HG03571 (cell line): Measurements from ENCODE around the gene TNFAIP8L3.
"Not testable (repeated sequence)": the region's sequence is repeated elsewhere in the genome, so short reads cannot be mapped to it uniquely, and the experiment has no call there.

Source experiments
- ATAC-seq: cut with Tn5 transposase; IDR thresholded peaks from one replicate; pipeline ENCODE4 v1.9.1; 2021; ENCODE audit not compliant: unreplicated experiment

TNFAIP8L3 gene

GRCh38 chr15:51062736-51063135, 32.0 kb downstream of the TNFAIP8L3 start:
- no peak for ATAC-seq

DNA sequence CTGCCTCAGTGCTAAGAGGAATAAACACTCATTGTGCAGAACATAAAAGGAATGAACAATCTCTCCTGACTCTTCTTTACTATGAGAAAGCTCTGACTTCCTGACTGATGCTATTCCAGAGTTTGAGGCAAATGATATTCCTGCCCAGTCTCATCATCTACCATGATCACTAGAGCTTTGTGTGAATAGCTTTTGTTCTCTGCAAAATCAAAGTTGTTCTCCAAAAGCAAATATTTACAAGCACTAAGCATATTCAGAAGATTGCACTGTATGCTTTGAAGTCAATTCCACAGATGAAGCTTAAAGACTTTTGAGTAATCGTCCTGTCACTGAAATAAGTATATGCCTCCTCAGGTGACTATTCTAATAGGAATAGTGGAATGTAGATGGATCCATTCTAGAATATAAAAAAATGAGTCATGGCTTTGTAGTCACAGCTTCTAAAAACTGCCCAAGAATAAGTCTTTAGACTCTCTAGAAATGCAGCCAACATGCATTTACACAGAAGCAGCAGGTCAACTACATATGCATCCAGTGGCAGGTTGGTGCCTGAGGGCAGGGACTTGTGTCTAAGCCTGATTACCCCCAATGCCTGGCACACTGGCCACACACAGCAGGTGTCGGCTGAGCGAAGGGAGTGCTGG, 34.6 kb downstream of the TNFAIP8L3 start:
- ATAC-seq, result no peak

DNA sequence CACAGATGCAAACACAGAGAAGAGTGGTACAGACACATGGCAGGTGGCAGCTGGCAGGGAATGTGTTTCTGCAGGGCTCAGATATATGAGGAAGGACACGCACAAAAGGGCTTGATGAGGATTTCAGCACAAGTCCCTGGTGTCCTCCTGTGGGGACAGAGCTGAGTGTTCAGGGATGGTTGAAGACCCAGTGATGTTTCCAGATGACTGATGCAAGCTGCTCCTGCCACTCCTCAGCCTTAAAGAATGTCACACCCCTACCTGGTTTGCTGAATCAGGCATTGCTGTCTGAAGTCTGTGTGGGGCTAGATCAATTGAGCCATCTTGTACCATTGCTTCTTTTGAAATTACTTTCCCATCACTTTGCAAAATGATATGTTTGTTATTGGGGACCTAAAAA, 40.2 kb downstream of the TNFAIP8L3 start:
- ATAC-seq, result no peak

GRCh38 chr15:51053571-51053970, 41.1 kb downstream of the TNFAIP8L3 start:
- ATAC-seq, result no peak

GRCh38 chr15:51051776-51052175, 42.9 kb downstream of the TNFAIP8L3 start:
- no peak for ATAC-seq

DNA sequence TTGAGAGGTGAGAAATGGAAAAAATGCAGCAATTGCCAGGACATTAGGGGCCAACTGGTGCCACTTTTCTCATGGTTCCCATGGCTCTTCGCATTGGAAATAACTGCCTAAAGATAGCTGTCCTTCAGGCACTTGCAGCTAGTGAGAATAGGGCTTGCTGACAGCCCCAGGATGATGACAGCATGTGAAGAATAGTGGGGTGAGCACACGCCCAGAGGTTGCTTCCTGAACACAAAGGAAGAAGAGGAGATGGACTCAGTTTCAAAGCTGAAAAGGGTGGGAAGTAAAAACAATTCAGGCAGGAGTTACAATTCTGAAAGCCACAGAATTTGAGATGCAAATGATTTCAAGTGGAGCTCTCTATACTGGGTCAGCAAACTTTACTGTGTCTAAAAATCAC, 45.6 kb downstream of the TNFAIP8L3 start:
- no peak for ATAC-seq

DNA sequence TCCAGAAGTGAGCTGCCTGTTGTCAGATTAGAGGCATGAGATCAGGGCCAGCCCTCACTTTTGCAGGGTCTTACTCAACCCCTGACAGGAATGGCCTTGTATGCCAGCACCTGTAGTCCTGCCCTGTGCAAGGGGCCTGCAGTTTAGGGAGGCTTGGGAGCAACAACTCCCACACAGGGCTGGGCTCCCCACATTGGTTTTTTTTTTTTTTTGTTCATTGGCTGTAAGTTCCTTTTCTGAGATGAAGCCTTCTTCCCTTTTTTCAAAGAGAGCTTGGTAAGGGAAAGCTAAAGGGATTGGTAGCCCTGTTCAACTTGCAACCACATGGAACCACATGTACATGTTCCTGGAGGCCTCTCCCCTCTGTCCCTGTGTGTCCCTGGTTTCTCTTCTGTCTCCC, 46.4 kb downstream of the TNFAIP8L3 start:
- no peak for ATAC-seq

- no peak for ATAC-seq
Measured at GRCh38 chr15:51046799-51047449, 47.8 kb downstream of the TNFAIP8L3 start.

DNA sequence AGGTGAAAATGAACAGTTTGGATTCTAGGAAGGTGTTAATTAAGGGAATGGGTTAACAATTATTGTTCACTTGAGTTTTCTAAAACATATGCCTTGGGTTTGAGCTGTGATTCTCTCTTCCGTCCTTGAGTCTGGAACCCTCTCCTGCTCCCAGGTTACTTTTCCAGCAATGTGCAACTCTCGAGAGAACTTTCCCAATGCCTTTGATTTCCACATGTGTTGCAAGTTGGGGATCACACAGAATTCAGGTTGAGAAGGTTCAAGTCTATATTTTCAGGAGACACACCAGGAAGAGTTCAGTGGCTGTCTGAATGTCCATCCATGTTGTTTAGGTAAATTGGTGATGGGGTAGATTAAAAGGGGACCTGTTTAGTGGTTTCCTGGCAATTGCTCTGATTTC, 48.7 kb downstream of the TNFAIP8L3 start:
- no peak for ATAC-seq

- no peak for ATAC-seq
Measured at GRCh38 chr15:51044037-51044727, 50.5 kb downstream of the TNFAIP8L3 start.

DNA sequence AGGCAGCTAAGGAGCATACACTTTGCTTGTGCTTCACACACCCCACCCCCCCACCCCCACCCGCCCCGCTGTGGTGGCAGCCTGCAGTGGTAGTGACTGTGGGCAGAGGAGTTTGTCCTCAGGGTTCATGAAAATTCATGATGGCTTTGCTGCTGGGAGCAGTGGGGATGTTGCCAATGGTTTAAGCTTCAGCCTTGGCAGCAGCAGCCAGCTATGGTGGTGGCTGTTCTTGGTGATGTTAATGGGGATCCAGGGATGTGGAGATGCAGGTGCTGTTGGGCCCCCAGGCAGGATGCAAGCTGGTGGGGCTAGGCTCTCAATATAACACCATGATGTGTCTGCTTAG, 55.8 kb downstream of the TNFAIP8L3 start:
- no peak for ATAC-seq

- no peak for ATAC-seq
Measured at GRCh38 chr15:51038162-51038973, 56.3 kb downstream of the TNFAIP8L3 start.

DNA sequence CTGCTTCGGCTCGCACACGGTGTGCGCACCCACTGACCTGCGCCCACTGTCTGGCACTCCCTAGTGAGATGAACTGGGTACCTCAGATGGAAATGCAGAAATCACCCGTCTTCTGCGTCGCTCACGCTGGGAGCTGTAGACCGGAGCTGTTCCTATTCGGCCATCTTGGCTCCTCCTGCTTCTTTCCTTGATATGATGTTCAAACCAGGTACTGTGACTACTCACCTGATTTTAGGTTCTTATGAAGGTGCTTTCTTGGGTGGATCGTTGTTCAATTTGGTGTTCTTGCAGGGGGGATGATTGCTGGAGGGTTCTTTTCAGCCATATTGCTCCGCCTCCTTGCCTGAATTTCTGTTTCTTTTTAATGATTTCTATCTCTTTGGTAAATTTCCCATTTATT, 57.2 kb downstream of the TNFAIP8L3 start:
- not testable (repeated sequence) for ATAC-seq

DNA sequence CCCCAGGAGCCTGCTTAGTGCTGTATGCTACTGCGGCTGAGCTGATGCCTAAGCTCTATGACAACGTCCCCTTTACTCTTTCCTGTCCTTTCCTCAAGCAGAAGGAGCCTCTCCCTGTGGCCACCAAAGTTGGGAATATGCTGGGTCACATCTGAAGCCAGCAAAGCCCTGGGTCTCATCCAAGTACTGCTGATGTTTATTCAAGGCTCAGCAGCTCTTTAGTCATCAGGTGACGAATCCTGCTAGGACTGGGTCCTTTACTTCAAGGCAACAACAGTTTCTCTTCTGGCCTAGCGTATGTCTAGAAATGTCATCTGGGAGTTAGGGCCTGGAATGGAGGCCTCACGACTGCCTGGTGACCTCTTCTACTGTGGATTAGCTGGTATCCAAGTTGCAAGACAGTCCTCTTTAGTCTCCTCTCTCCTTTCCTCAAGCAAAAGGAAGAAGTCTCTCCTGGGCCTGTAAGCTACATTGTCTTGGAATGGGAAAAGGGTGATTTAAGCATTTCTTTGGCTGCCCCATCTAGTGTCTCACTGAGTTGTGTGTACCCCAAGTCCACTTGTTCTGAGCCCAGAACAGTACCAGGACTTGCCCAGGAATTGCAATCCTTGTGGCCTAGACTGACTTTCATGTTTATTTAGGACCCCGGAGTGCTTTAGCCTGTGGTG, 63.9 kb downstream of the TNFAIP8L3 start:
- ATAC-seq, result no peak

- no peak for ATAC-seq
Measured at GRCh38 chr15:51025454-51025846, 69.3 kb downstream of the TNFAIP8L3 start.

DNA sequence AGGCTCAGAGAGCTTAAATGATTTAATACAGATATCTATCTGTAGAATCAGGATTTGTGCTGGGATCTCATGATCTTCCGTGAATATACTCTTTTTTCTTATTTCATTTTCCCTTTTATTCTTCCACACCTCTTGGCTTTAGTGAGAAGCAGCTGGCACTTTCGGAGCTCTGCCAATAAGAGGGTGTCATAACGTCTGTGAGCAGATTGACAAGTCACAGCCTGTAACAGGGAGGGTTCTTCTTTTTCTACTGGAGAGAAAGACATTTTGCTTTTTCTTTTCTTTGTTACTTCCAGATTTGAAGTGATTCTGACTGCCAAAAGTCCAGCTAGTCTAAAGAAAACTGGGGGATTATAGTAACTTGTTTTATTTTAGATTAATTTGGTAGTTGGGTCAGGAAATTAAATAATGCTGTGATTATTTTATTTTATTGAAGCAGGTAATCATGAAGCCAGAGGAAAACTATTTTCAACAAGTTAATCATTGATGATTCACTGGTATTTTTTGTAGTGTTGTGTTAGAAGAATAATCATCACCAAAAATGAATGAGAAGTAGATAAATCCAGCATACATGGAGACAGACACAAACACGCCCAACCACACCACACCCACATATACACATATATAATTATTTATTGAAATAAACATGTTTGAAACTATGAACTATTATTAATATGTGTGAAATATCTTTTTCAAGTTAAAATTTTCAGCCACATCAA, 69.8 kb downstream of the TNFAIP8L3 start:
- ATAC-seq, result no peak

GRCh38 chr15:51023499-51023898, 71.2 kb downstream of the TNFAIP8L3 start:
- ATAC-seq, result no peak

- no peak for ATAC-seq
Measured at GRCh38 chr15:51022206-51022605, 72.5 kb downstream of the TNFAIP8L3 start.

GRCh38 chr15:51016615-51017014, 78.1 kb downstream of the TNFAIP8L3 start:
- ATAC-seq, result no peak

DNA sequence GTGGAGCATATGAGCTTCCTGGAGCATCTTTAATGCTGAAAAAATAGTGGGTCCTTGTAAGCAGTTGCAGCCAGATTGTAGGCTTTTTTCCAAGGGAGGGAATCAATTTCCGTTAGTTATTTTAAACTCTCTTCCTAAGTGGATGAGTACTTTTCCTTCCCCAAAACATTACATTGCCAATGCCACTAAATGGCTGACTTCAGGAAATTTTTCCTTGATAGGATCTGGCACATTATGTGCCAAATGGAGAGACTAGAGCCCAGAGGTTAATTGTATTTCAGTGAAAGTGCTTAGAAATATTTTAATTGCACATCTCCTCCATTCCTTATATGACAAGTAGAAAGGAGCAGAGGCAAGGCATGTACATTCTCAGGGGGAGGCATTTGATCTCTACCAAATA, 83.5 kb downstream of the TNFAIP8L3 start:
- no peak for ATAC-seq
